ENCODE measurements around the gene DNAH14.

- TF ChIP-seq ZFP36 (IDR thresholded peaks at IDR 0.05; ENCODE audit: borderline replicate concordance, partially characterized antibody) (no peak), POLR2A (IDR thresholded peaks at IDR 0.05; ENCODE audit: low read length) (no peak), MAX (IDR thresholded peaks at IDR 0.05) (no peak), EP300 (IDR thresholded peaks at IDR 0.05) (no peak), FOSL2 (IDR thresholded peaks at IDR 0.05) (no peak), FOSL2 (CRISPR knock-in tag; IDR thresholded peaks at IDR 0.05) (no peak), MAZ (IDR thresholded peaks at IDR 0.05; ENCODE audit: borderline replicate concordance, low read depth, low read length) (no peak), JUN (IDR thresholded peaks at IDR 0.05) (no peak), RCOR1 (IDR thresholded peaks at IDR 0.05; ENCODE audit: low read depth, low read length) (no peak)
- TF ChIP-seq, protein P1, sequence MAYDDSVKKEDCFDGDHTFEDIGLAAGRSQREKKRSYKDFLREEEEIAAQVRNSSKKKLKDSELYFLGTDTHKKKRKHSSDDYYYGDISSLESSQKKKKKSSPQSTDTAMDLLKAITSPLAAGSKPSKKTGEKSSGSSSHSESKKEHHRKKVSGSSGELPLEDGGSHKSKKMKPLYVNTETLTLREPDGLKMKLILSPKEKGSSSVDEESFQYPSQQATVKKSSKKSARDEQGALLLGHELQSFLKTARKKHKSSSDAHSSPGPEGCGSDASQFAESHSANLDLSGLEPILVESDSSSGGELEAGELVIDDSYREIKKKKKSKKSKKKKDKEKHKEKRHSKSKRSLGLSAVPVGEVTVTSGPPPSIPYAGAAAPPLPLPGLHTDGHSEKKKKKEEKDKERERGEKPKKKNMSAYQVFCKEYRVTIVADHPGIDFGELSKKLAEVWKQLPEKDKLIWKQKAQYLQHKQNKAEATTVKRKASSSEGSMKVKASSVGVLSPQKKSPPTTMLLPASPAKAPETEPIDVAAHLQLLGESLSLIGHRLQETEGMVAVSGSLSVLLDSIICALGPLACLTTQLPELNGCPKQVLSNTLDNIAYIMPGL (CRISPR knock-in tag; IDR thresholded peaks at IDR 0.05; ENCODE audit: borderline replicate concordance), result no peak
- TF ChIP-seq, protein P2, sequence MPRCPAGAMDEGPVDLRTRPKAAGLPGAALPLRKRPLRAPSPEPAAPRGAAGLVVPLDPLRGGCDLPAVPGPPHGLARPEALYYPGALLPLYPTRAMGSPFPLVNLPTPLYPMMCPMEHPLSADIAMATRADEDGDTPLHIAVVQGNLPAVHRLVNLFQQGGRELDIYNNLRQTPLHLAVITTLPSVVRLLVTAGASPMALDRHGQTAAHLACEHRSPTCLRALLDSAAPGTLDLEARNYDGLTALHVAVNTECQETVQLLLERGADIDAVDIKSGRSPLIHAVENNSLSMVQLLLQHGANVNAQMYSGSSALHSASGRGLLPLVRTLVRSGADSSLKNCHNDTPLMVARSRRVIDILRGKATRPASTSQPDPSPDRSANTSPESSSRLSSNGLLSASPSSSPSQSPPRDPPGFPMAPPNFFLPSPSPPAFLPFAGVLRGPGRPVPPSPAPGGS (IDR thresholded peaks at IDR 0.05), result no peak
- TF ChIP-seq, protein P3, sequence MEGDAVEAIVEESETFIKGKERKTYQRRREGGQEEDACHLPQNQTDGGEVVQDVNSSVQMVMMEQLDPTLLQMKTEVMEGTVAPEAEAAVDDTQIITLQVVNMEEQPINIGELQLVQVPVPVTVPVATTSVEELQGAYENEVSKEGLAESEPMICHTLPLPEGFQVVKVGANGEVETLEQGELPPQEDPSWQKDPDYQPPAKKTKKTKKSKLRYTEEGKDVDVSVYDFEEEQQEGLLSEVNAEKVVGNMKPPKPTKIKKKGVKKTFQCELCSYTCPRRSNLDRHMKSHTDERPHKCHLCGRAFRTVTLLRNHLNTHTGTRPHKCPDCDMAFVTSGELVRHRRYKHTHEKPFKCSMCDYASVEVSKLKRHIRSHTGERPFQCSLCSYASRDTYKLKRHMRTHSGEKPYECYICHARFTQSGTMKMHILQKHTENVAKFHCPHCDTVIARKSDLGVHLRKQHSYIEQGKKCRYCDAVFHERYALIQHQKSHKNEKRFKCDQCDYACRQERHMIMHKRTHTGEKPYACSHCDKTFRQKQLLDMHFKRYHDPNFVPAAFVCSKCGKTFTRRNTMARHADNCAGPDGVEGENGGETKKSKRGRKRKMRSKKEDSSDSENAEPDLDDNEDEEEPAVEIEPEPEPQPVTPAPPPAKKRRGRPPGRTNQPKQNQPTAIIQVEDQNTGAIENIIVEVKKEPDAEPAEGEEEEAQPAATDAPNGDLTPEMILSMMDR (IDR thresholded peaks at IDR 0.05), result no peak
Observed at GRCh38 chr1:224928906-224929305, 569 bp upstream of the DNAH14 start.

Data from A549 (cell line).